H1 (cell line): ENCODE data around the gene LRRC15. TPM values are rescaled to one million over a fixed set of nuclear protein-coding genes. Genes with fewer than 3 reads are reported as not detected.

Source experiments
- CTCF ChIA-PET: fragments of 300-600 bp; sonication (Branson Sonifier 250); formaldehyde crosslinking; loops from one replicate; lab custom pipeline; 2021; ENCODE audit not compliant: partially characterized antibody; lab: Charles Lee
- POLR2A ChIA-PET: fragments of 300-600 bp; sonication (Branson Sonifier 250); formaldehyde crosslinking; loops from one replicate; lab custom pipeline; 2021; ENCODE audit warnings: inconsistent platforms; ENCODE audit not compliant: partially characterized antibody; lab: Charles Lee
- DNase-seq, 2 experiments: peaks; one replicate each; pipeline versions ENCODE4 v3.0.0 to v3.0.0-alpha.2; 2010 to 2022; ENCODE audit warnings: low spot score in 2 of 2, low read depth in 1 of 2, mixed read lengths in 1 of 2
- FAIRE-seq: peaks from 2 replicates; lab custom pipeline; 2011; peaks lifted over from hg19 to GRCh38; lab: Jason Lieb, UNC
- H2AFZ ChIP-seq: 2 replicates; pipeline ENCODE4 v1.8.1; 2012; ENCODE audit warnings: low read length, inconsistent platforms
- H2AK5ac ChIP-seq: 2 replicates; pipeline ENCODE4 v1.6.1; 2013; ENCODE audit warnings: low read depth, low read length
- H2BK120ac ChIP-seq: replicated peaks from 2 replicates; pipeline ENCODE3; 2013; ENCODE audit warnings: low read depth, low read length, inconsistent platforms
- H2BK12ac ChIP-seq: 2 replicates; pipeline ENCODE4 v1.6.1; 2013; ENCODE audit warnings: low read depth, low read length
- H2BK15ac ChIP-seq: 2 replicates; pipeline ENCODE4 v1.6.1; 2013; ENCODE audit warnings: low read length
- H2BK20ac ChIP-seq: 2 replicates; pipeline ENCODE4 v1.6.1; 2013; ENCODE audit warnings: low read length
- H2BK5ac ChIP-seq: 2 replicates; pipeline ENCODE4 v1.6.1; 2013; ENCODE audit warnings: low read depth, low read length
- H3K14ac ChIP-seq: 2 replicates; pipeline ENCODE4 v1.6.1; 2013; ENCODE audit warnings: inconsistent platforms; ENCODE audit not compliant: insufficient read length
- H3K18ac ChIP-seq: 2 replicates; pipeline ENCODE4 v1.6.1; 2013; ENCODE audit warnings: low read length; ENCODE audit errors: extremely low read depth
- H3K23ac ChIP-seq: 2 replicates; pipeline ENCODE4 v1.6.1; 2013; ENCODE audit warnings: inconsistent platforms; ENCODE audit not compliant: insufficient read length
- H3K23me2 ChIP-seq: 2 replicates; pipeline ENCODE4 v1.6.1; 2013; ENCODE audit warnings: low read depth, low read length
- H3K27ac ChIP-seq: 2 replicates; pipeline ENCODE4 v1.6.1; 2011; ENCODE audit warnings: low read depth, low read length, inconsistent platforms
- H3K27me3 ChIP-seq, 4 experiments: replicated peaks in 1 of 4; 1 replicate in 1 of 4; 2 replicates in 3 of 4; pipeline versions ENCODE4 v1.6.1 to v1.8.1; 2011 to 2013; ENCODE audit warnings: low read length in 3 of 4, mild to moderate bottlenecking in 3 of 4, inconsistent platforms in 2 of 4, mixed read lengths in 2 of 4, moderate library complexity in 1 of 4; ENCODE audit not compliant: control insufficient read depth in 3 of 4, insufficient read depth in 3 of 4; ENCODE audit errors: extremely low read depth in 1 of 4
- H3K36me3 ChIP-seq, 4 experiments: 2 replicates each; pipeline versions ENCODE4 v1.6.1 to v1.8.1; 2011 to 2013; ENCODE audit warnings: mild to moderate bottlenecking in 4 of 4, low read length in 3 of 4, moderate library complexity in 2 of 4, control low read depth in 1 of 4, inconsistent platforms in 1 of 4; ENCODE audit not compliant: insufficient read depth in 4 of 4, control insufficient read depth in 2 of 4
- H3K4ac ChIP-seq: replicated peaks from 2 replicates; pipeline ENCODE3; 2013; ENCODE audit warnings: low read length, low read depth, mixed read lengths, inconsistent platforms; ENCODE audit not compliant: insufficient read length
- H3K4me1 ChIP-seq, 4 experiments: replicated peaks in 1 of 4; 1 replicate in 1 of 4; 2 replicates in 3 of 4; pipeline versions ENCODE4 v1.6.1 to v1.8.1; 2011 to 2013; ENCODE audit warnings: low read length in 3 of 4, inconsistent platforms in 2 of 4, mixed read lengths in 1 of 4; ENCODE audit not compliant: insufficient read depth in 4 of 4, control insufficient read depth in 3 of 4
- H3K4me2 ChIP-seq, 2 experiments: 2 replicates each; pipeline versions ENCODE4 v1.6.1 to v1.8.1; 2011 to 2013; ENCODE audit warnings: low read depth in 2 of 2, low read length in 2 of 2, control low read depth in 1 of 2, inconsistent platforms in 1 of 2, mild to moderate bottlenecking in 1 of 2; ENCODE audit not compliant: insufficient read depth in 1 of 2
- H3K4me3 ChIP-seq, 4 experiments: fragments of 200-600, 300-600 bp in 1 of 4; sonication (generic), shearing (Covaris generic), sonication (Bioruptor Twin) in 1 of 4; 2 replicates each; pipeline versions ENCODE4 v1.5.1 to v1.8.1; 2011 to 2016; ENCODE audit warnings: low read length in 4 of 4, low read depth in 3 of 4, control low read depth in 2 of 4, inconsistent platforms in 2 of 4, mild to moderate bottlenecking in 2 of 4, mixed read lengths in 1 of 4, moderate library complexity in 1 of 4; ENCODE audit not compliant: insufficient read depth in 2 of 4; ENCODE audit errors: extremely low read depth in 1 of 4
- H3K56ac ChIP-seq: replicated peaks from 2 replicates; pipeline ENCODE3; 2013; ENCODE audit warnings: low read depth, mild to moderate bottlenecking, mixed read lengths, low read length, inconsistent platforms; ENCODE audit not compliant: insufficient read length
- H3K79me1 ChIP-seq: 2 replicates; pipeline ENCODE4 v1.6.1; 2013; ENCODE audit warnings: low read depth, low read length, control low read depth
- H3K79me2 ChIP-seq, 2 experiments: 2 replicates each; pipeline versions ENCODE4 v1.6.1 to v1.8.1; 2012 to 2013; ENCODE audit warnings: low read length in 2 of 2, mild to moderate bottlenecking in 2 of 2, inconsistent platforms in 1 of 2; ENCODE audit not compliant: insufficient read depth in 2 of 2, control insufficient read depth in 1 of 2
- H3K9ac ChIP-seq, 4 experiments: replicated peaks in 1 of 4; 1 replicate in 1 of 4; 2 replicates in 3 of 4; pipeline versions ENCODE4 v1.6.1 to v1.8.1; 2011 to 2013; ENCODE audit warnings: low read depth in 3 of 4, low read length in 3 of 4, control low read depth in 2 of 4, mild to moderate bottlenecking in 2 of 4, moderate library complexity in 2 of 4, inconsistent platforms in 1 of 4; ENCODE audit errors: extremely low read depth in 1 of 4
- H3K9me3 ChIP-seq, 2 experiments: 2 replicates each; pipeline versions ENCODE4 v1.6.1 to v1.8.1; 2012 to 2013; ENCODE audit warnings: mild to moderate bottlenecking in 2 of 2, moderate library complexity in 2 of 2, control low read depth in 1 of 2, inconsistent platforms in 1 of 2, low read depth in 1 of 2, low read length in 1 of 2, mixed read lengths in 1 of 2; ENCODE audit not compliant: insufficient read depth in 2 of 2
- H4K20me1 ChIP-seq, 2 experiments: replicated peaks in 1 of 2; 2 replicates each; pipeline versions ENCODE3 to v1.8.1; 2011 to 2013; ENCODE audit warnings: inconsistent platforms in 2 of 2, low read length in 2 of 2, mild to moderate bottlenecking in 1 of 2; ENCODE audit not compliant: insufficient read depth in 2 of 2, control insufficient read depth in 1 of 2
- H4K5ac ChIP-seq: 2 replicates; pipeline ENCODE4 v1.6.1; 2013; ENCODE audit warnings: low read length, low read depth, mixed read lengths, inconsistent platforms; ENCODE audit not compliant: insufficient read length
- H4K8ac ChIP-seq: 2 replicates; pipeline ENCODE4 v1.8.0; 2013; ENCODE audit warnings: mild to moderate bottlenecking, moderate library complexity, low read length, inconsistent platforms; ENCODE audit not compliant: insufficient read depth; ENCODE audit errors: extremely low read depth
- H4K91ac ChIP-seq: replicated peaks from 2 replicates; pipeline ENCODE3; 2013; ENCODE audit warnings: low read length, mixed read lengths, inconsistent platforms; ENCODE audit not compliant: insufficient read length
- CBX5 ChIP-seq: fragments of 300-800, 300-1000 bp; sonication (generic); IDR thresholded peaks from 2 replicates; pipeline ENCODE4 v1.7.1; 2016; ENCODE audit warnings: antibody characterized with exemption, low read length, low read depth
- CBX8 ChIP-seq: fragments of 300-800, 300-1000 bp; sonication (generic); IDR thresholded peaks from 2 replicates; pipeline ENCODE4 v1.7.1; 2016; ENCODE audit warnings: low read depth, low read length, borderline replicate concordance
- EGR1 ChIP-seq: IDR thresholded peaks from 2 replicates; pipeline ENCODE4 v1.6.1; 2011; ENCODE audit warnings: low read depth, low read length, borderline replicate concordance
- FOSL1 ChIP-seq: IDR thresholded peaks from 2 replicates; pipeline ENCODE4 v1.6.1; 2011; ENCODE audit warnings: mild to moderate bottlenecking, low read depth, low read length, moderate library complexity; ENCODE audit not compliant: insufficient read depth
- GABPA ChIP-seq: IDR thresholded peaks from 2 replicates; pipeline ENCODE4 v1.6.1; 2011; ENCODE audit warnings: mild to moderate bottlenecking, low read length, moderate library complexity, borderline replicate concordance; ENCODE audit not compliant: insufficient read depth
- HDAC2 ChIP-seq, 2 experiments: fragments of 300-600 bp in 1 of 2; sonication (generic) in 1 of 2; IDR thresholded peaks; 2 replicates each; pipeline ENCODE4 v1.6.1; 2011 to 2012; ENCODE audit warnings: low read depth in 2 of 2, low read length in 2 of 2, mild to moderate bottlenecking in 2 of 2, moderate library complexity in 2 of 2, borderline replicate concordance in 1 of 2, inconsistent platforms in 1 of 2
- JUND ChIP-seq: IDR thresholded peaks from 2 replicates; pipeline ENCODE4 v1.6.1; 2011; ENCODE audit warnings: mild to moderate bottlenecking, improper control_type of control experiment, low read length
- MAFK ChIP-seq: IDR thresholded peaks from 2 replicates; pipeline ENCODE4 v1.6.1; 2012; ENCODE audit warnings: low read depth, mild to moderate bottlenecking, improper control_type of control experiment, low read length
- PHF8 ChIP-seq: fragments of 200-600 bp; sonication (generic); conservative IDR thresholded peaks from 2 replicates; pipeline ENCODE4 v1.7.1; 2012; ENCODE audit warnings: low read depth, mild to moderate bottlenecking, inconsistent platforms, low read length, moderate library complexity
- SIRT6 ChIP-seq: IDR thresholded peaks from one replicate; pipeline ENCODE4 v1.7.1; 2012; ENCODE audit warnings: low read length, inconsistent platforms
- SP2 ChIP-seq: IDR thresholded peaks from 2 replicates; pipeline ENCODE4 v1.6.1; 2012; ENCODE audit warnings: mild to moderate bottlenecking, low read length, inconsistent platforms
- TBP ChIP-seq: IDR thresholded peaks from 2 replicates; pipeline ENCODE4 v1.6.1; 2011; ENCODE audit warnings: low read depth, low read length, improper control_type of control experiment
- TCF12 ChIP-seq: IDR thresholded peaks from 2 replicates; pipeline ENCODE4 v1.6.1; 2011; ENCODE audit warnings: low read depth, mild to moderate bottlenecking, low read length
- WGBS, 2 experiments: shearing (Covaris generic) in 1 of 2; methylation state at CpG; one replicate each; pipeline versions ENCODE4 v1.1.6 to v1.1.7; 2013 to 2015; ENCODE audit warnings: low lambda C conversion rate in 2 of 2, mixed read lengths in 2 of 2, inconsistent platforms in 1 of 2, low coverage in 1 of 2, missing lambda C conversion rate in 1 of 2; ENCODE audit not compliant: insufficient replicate concordance in 2 of 2, insufficient coverage in 1 of 2, insufficient read length in 1 of 2; ENCODE audit errors: extremely low coverage in 1 of 2, missing lambda C conversion rate in 1 of 2; 5-methylcytosine and 5-hydroxymethylcytosine counted together
- polyA plus RNA-seq, 7 experiments: library from polyadenylated mRNA; depleted of rRNA in 3 of 7; stranded (reverse) in 5 of 7; unstranded in 2 of 7; fragments of >200 nt in 5 of 7; fragments of 200-250 nt in 2 of 7; gene quantifications; 1 replicate in 5 of 7; 2 replicates in 1 of 7; 4 replicates in 1 of 7; pipeline versions ENCODE4 v1.2.1 to v1.2.3, GENCODE V29; 2011 to 2013; ENCODE audit warnings: missing spikeins in 2 of 7, mixed read lengths in 2 of 7
- total RNA-seq: library from RNA; stranded (reverse); fragmentation: NEBNext Ultra II Directional; extraction: Animal tissue kit (Norgen Biotek cat#: 25700); gene quantifications from 2 replicates; pipeline ENCODE4 v1.2.1, GENCODE V29; 2021

The LRRC15 gene
- total and polyA plus RNA-seq, 2 of the 8 experiments (the other 6 are each of a cell fraction or from before 2014, with no cell fraction given), result 0.15 to 0.37 TPM

- Histone ChIP-seq H3K56ac (no peak overlapping the region), H3K9ac (no peak overlapping the region), H2BK12ac (peak overlapping the region; percentile 27; the same call in 1 of the 2 replicates), H3K4me3 (no peak overlapping the region), H2BK15ac (no peak overlapping the region), H3K9me3 (no peaks in the 10 kb centered on the region), H3K23me2 (no peaks in the 10 kb centered on the region), H2AK5ac (no peak overlapping the region), H3K79me1 (no peaks in the 10 kb centered on the region), H3K36me3 (no peaks in the 10 kb centered on the region), H2BK20ac (no peak overlapping the region), H3K27me3 (no peaks in the 10 kb centered on the region; a peak in 1 of 7 replicates), H3K14ac (no peak overlapping the region), H4K5ac (no peak overlapping the region), H2BK120ac (no peak overlapping the region), H3K18ac (no peak overlapping the region), H3K79me2 (no peaks in the 10 kb centered on the region), H4K91ac (no peak overlapping the region), H3K4ac (no peak overlapping the region), H3K27ac (no peak overlapping the region), H2AFZ (no peak overlapping the region), H3K4me1 (peaks cover 0 to 10% (median 6%) of the 10 kb centered on the region in 4 experiments; a peak in 6 of 7 replicates), H2BK5ac (no peak overlapping the region), H4K8ac (0 out of 2 replicates have a peak overlapping the region, but pooled peaks have one; percentile 60), H4K20me1 (no peaks in the 10 kb centered on the region), H3K23ac (no peak overlapping the region), H3K4me2 (no peak overlapping the region)
- ChIA-PET POLR2A (interaction anchor here (0.5 to 1.1 kb wide), 2 partner anchors 16 to 805 kb away, joined by 3 to 4 read pairs; no protein-coding TSS in a partner anchor), CTCF (interaction anchor here (1.1 kb wide), 1 partner anchor 26 kb away, joined by 4 read pairs; no protein-coding TSS in a partner anchor)
- DNase-seq, result no peak
- no peak for FAIRE-seq
- 88% methylated on average over 17 of the region's 17 CpGs; no CpG with 5 or more reads in 1 of the 2 experiments for WGBS, 2 experiments
- no peak for TF ChIP-seq CBX8
- no peak for TF ChIP-seq TBP
- TF ChIP-seq SP2, result no peak
- TF ChIP-seq EGR1, result no peak
- TF ChIP-seq PHF8, result no peak
- TF ChIP-seq MAFK, result no peak
- TF ChIP-seq CBX5, result no peak
- no peak for TF ChIP-seq FOSL1
- no peak for TF ChIP-seq TCF12
- TF ChIP-seq HDAC2 (IDR thresholded peaks at IDR 0.05; ENCODE audit: borderline replicate concordance in 1 of 2, low read depth in 2 of 2, low read length in 2 of 2), result no peak
- no peak for TF ChIP-seq SIRT6
- TF ChIP-seq GABPA, result no peak
- no peak for TF ChIP-seq JUND
Observed at GRCh38 chr3:194381460-194381875, 11.9 kb upstream of the LRRC15 start.
